Body of pancreas (tissue), 4 donors: Measurements from ENCODE around the gene PECR.

Experiments
- POLR2A ChIP-seq, 3 donors: fragments of 450-650 bp; IDR thresholded peaks; one replicate each; pipeline ENCODE4 v1.6.1; 2016; ENCODE audit warnings: antibody characterized with exemption in 3 of 3, mild to moderate bottlenecking in 2 of 3
- TF ChIP-seq, protein P1 (sequence below), 7 experiments: fragments of 450-650 bp in 4 of 7; fragments of 200-600 bp in 3 of 7; sonication (generic) in 3 of 7; IDR thresholded peaks; one replicate each; pipeline ENCODE4 v1.5.1; 2016 to 2019; ENCODE audit warnings: antibody characterized with exemption in 7 of 7

DNA sequence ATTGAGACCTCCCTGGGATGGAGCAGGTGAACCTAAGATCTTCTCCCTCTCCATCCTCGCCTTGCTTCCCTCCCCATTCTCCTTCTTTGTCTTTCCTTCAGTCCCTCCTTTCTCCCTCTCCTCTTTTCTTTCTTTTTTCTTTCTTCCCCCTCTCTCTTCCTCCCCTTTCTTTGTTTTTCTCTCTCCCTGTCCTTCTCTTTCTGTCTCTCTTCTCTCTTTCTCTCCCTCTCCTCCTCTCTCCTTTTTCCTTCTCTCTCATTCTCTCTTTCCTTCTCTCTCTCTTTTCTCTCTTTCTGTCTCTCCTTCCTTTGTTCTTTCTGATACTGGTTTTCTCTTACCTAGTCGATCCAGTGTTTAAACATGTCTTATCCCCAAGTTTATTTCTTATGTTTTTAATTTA lies 78.9 kb downstream of the PECR start:
- TF ChIP-seq, protein P1, sequence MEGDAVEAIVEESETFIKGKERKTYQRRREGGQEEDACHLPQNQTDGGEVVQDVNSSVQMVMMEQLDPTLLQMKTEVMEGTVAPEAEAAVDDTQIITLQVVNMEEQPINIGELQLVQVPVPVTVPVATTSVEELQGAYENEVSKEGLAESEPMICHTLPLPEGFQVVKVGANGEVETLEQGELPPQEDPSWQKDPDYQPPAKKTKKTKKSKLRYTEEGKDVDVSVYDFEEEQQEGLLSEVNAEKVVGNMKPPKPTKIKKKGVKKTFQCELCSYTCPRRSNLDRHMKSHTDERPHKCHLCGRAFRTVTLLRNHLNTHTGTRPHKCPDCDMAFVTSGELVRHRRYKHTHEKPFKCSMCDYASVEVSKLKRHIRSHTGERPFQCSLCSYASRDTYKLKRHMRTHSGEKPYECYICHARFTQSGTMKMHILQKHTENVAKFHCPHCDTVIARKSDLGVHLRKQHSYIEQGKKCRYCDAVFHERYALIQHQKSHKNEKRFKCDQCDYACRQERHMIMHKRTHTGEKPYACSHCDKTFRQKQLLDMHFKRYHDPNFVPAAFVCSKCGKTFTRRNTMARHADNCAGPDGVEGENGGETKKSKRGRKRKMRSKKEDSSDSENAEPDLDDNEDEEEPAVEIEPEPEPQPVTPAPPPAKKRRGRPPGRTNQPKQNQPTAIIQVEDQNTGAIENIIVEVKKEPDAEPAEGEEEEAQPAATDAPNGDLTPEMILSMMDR (IDR thresholded peaks at IDR 0.05): no peak
- TF ChIP-seq POLR2A (IDR thresholded peaks at IDR 0.05): no peak
